SU-DHL-6 (cell line): ENCODE measurements around the gene RBM28.

Experiments
- H2AFZ ChIP-seq: fragments of 200-600 bp; sonication (generic); 2 replicates; pipeline ENCODE4 v1.6.1; 2014; ENCODE audit warnings: low read depth, mild to moderate bottlenecking, moderate library complexity, mixed read lengths, antibody characterized with exemption, low read length; ENCODE audit not compliant: severe bottlenecking
- H3F3A ChIP-seq: fragments of 200-600 bp; shearing (Covaris generic); 2 replicates; pipeline ENCODE4 v1.6.0; 2016; ENCODE audit warnings: antibody characterized with exemption, mild to moderate bottlenecking; ENCODE audit not compliant: insufficient read depth
- H3K27ac ChIP-seq: fragments of 200-600 bp; sonication (generic); 2 replicates; pipeline ENCODE4 v1.5.1; 2016; ENCODE audit warnings: low read depth, mild to moderate bottlenecking, low read length, moderate library complexity, mixed read lengths
- H3K27me3 ChIP-seq: fragments of 200-600 bp; sonication (generic), shearing (Covaris generic); 2 replicates; pipeline ENCODE4 v1.6.0; 2014; ENCODE audit warnings: mild to moderate bottlenecking, low read length
- H3K36me3 ChIP-seq: fragments of 200-600 bp; sonication (generic); 2 replicates; pipeline ENCODE4 v1.6.1; 2014; ENCODE audit warnings: mild to moderate bottlenecking, low read length, mixed read lengths
- H3K4me2 ChIP-seq: fragments of 300-600, 200-600 bp; shearing (Covaris generic), sonication (generic); 2 replicates; pipeline ENCODE4 v1.6.0; 2014; ENCODE audit warnings: low read length, low read depth, mild to moderate bottlenecking; ENCODE audit not compliant: poor library complexity, severe bottlenecking
- H3K4me3 ChIP-seq: fragments of 200-600 bp; sonication (generic); 2 replicates; pipeline ENCODE4 v1.5.1; 2014; ENCODE audit warnings: antibody characterized with exemption, low read length, mild to moderate bottlenecking, mixed read lengths; ENCODE audit not compliant: insufficient read depth, poor library complexity, severe bottlenecking
- H3K79me2 ChIP-seq: fragments of 200-600 bp; sonication (generic); 2 replicates; pipeline ENCODE4 v1.6.1; 2014; ENCODE audit warnings: mild to moderate bottlenecking, low read length, moderate library complexity; ENCODE audit not compliant: insufficient read depth
- H3K9ac ChIP-seq: fragments of 200-600 bp; sonication (generic); 2 replicates; pipeline ENCODE4 v1.7.0; 2014; ENCODE audit warnings: mild to moderate bottlenecking, low read length
- H3K9me2 ChIP-seq: fragments of 200-600 bp; sonication (generic); replicated peaks from 2 replicates; pipeline ENCODE4 v1.6.1; 2014; ENCODE audit warnings: low read length; ENCODE audit not compliant: insufficient read depth
- H3K9me3 ChIP-seq: fragments of 200-600 bp; sonication (generic); 2 replicates; pipeline ENCODE4 v1.6.1; 2014; ENCODE audit warnings: low read length, mixed read lengths; ENCODE audit not compliant: insufficient read depth
- H4K20me1 ChIP-seq: fragments of 200-600 bp; sonication (generic); 2 replicates; pipeline ENCODE4 v1.6.1; 2014; ENCODE audit warnings: low read depth, mild to moderate bottlenecking, antibody characterized with exemption, low read length, moderate library complexity, mixed read lengths
- EZH2phosphoT487 ChIP-seq: fragments of 200-600 bp; sonication (generic), shearing (Covaris generic); conservative IDR thresholded peaks from 2 replicates; pipeline ENCODE4 v1.6.1; 2018; ENCODE audit warnings: mild to moderate bottlenecking, antibody characterized with exemption, low read length, moderate library complexity, mixed read lengths
- TF ChIP-seq, protein P1 (sequence below): fragments of 200-600 bp; sonication (generic); IDR thresholded peaks from one replicate; pipeline ENCODE4 v1.5.1; 2017; ENCODE audit warnings: antibody characterized with exemption, mild to moderate bottlenecking, low read length, moderate library complexity; ENCODE audit not compliant: insufficient read depth, poor library complexity, severe bottlenecking

RBM28 gene

DNA sequence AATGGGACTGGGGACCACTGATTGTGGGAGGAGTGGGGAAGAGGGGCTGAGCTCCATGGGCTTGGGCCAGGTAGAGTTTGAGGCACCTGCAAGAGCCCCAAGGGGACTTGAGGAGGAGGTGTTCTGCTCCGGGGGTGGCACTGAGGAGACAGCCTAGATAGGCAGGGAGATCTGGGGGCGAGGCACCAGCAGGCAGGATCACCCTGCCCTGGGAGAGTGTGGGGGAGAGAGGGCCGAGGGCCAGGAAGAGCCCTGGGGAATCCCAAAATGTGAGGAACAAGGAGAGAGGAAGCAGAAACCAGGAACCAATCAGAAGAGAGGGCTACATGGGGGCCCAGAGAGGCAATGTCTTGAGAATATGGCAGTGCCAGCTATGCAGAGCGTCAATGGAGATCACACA lies 68.0 kb downstream of the RBM28 start:
- Histone ChIP-seq H3K27me3 (no peaks in the 10 kb centered on the region), H3F3A (no peaks in the 10 kb centered on the region), H3K79me2 (no peaks in the 10 kb centered on the region), H3K27ac (no peak overlapping the region), H3K9me3 (0 out of 2 replicates have a peak, but pooled peaks cover 4% of the 10 kb centered on the region), H3K9ac (no peak overlapping the region), H3K36me3 (no peaks in the 10 kb centered on the region), H3K9me2 (no peaks in the 10 kb centered on the region), H4K20me1 (no peaks in the 10 kb centered on the region), H3K4me3 (no peak overlapping the region), H3K4me2 (no peak overlapping the region), H2AFZ (no peak overlapping the region)
- TF ChIP-seq, protein P1, sequence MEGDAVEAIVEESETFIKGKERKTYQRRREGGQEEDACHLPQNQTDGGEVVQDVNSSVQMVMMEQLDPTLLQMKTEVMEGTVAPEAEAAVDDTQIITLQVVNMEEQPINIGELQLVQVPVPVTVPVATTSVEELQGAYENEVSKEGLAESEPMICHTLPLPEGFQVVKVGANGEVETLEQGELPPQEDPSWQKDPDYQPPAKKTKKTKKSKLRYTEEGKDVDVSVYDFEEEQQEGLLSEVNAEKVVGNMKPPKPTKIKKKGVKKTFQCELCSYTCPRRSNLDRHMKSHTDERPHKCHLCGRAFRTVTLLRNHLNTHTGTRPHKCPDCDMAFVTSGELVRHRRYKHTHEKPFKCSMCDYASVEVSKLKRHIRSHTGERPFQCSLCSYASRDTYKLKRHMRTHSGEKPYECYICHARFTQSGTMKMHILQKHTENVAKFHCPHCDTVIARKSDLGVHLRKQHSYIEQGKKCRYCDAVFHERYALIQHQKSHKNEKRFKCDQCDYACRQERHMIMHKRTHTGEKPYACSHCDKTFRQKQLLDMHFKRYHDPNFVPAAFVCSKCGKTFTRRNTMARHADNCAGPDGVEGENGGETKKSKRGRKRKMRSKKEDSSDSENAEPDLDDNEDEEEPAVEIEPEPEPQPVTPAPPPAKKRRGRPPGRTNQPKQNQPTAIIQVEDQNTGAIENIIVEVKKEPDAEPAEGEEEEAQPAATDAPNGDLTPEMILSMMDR: no peak
- TF ChIP-seq EZH2phosphoT487: no peak

DNA sequence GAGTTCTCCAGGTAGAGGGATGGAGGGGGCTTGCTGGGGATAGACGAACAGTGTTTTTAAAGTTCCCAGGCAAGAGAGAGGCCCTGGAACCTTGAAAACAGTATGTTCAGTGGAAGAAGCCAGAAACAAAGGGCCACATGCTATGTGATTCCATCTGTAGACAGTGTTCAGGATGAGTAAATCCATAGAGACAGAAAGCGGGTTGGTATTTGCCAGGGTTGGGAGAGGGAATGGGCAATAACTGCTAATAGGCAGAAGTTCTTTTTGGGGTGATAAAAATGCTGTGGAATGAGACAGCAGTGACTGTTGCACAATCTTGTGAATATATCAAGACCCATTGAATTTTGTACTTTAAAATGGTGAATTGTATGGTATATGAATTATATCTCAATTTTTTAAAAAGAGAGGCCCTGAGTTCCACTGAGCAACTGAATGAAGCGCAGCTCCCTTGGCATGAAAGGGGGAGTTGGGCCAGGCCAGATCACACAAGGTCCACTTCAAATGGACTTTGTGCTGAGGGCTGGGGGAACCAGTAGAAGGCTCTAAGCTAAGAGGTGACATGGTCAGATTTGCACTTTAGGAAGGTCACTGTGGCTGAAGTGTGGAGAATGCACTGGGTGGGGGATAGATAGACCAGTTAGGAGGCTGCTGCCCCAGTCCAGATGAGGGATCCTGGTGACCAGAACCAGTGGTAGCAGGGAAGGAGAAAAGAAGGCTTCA lies 68.7 kb downstream of the RBM28 start:
- no peaks in the 10 kb centered on the region for H3K79me2 ChIP-seq
- no peak overlapping the region for H2AFZ ChIP-seq
- no peaks in the 10 kb centered on the region for H3K9me3 ChIP-seq
- H4K20me1 ChIP-seq: no peaks in the 10 kb centered on the region
- no peak overlapping the region for H3K27ac ChIP-seq
- no peak overlapping the region for H3K4me3 ChIP-seq
- no peak overlapping the region for H3K9ac ChIP-seq
- H3K9me2 ChIP-seq: no peaks in the 10 kb centered on the region
- TF ChIP-seq, protein P1: no peak
- TF ChIP-seq EZH2phosphoT487: no peak
- no peaks in the 10 kb centered on the region for H3K27me3 ChIP-seq
- H3K36me3 ChIP-seq: no peaks in the 10 kb centered on the region
- H3F3A ChIP-seq: no peaks in the 10 kb centered on the region
- H3K4me2 ChIP-seq: no peak overlapping the region

DNA sequence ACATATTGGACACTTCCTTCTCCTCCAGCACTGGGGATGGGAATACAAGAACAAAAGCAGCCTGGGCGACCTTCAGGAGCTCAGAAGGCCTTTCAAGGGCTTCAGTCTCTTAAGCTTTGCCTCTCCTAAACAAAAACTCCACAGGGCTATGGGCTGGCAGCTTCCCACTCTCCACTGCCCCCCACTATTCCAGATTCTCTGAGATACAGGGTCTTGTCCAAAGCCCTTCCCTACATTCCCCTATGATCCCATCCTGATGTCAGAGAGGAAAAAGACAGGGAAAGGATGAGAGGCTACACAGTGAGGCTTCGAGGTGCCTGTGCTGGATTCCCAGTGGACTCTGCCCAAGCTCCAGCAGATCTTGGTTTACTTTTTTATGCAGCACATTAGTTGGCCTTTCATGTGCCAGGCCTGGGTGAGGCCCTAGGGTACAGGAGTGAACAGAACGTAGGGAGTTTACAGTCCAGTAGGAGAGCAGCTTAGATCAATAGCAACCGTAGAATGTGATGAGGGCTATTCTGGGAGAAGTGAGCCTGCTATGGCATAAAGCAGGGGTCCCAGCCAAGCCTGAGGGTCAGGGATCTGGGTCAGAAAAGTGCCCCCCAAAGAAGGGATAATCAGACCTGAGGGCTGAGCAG lies 69.3 kb downstream of the RBM28 start:
- Histone ChIP-seq H3K27ac (no peak overlapping the region), H3K27me3 (no peaks in the 10 kb centered on the region), H3F3A (no peaks in the 10 kb centered on the region), H3K4me3 (no peak overlapping the region), H3K9me3 (no peaks in the 10 kb centered on the region), H3K79me2 (no peaks in the 10 kb centered on the region), H2AFZ (no peak overlapping the region), H4K20me1 (no peaks in the 10 kb centered on the region), H3K9ac (no peak overlapping the region), H3K4me2 (no peak overlapping the region), H3K36me3 (no peaks in the 10 kb centered on the region), H3K9me2 (no peaks in the 10 kb centered on the region)
- TF ChIP-seq, protein P1: no peak
